COLO668 (cell line): ENCODE results near the gene GAS6.
"Not testable (repeated sequence)": the region's sequence is repeated elsewhere in the genome, so short reads cannot be mapped to it uniquely, and the experiment has no call there.

Experiments used
- DNase-seq: peaks from one replicate; lab custom pipeline; 2025; ENCODE audit not compliant: unreplicated experiment; lab: John Stamatoyannopoulos, UW

Gene GAS6

GRCh38 chr13:113874579-113875428 is 10.9 kb upstream of the GAS6 start:
- DNase-seq = peak; percentile 42

DNA sequence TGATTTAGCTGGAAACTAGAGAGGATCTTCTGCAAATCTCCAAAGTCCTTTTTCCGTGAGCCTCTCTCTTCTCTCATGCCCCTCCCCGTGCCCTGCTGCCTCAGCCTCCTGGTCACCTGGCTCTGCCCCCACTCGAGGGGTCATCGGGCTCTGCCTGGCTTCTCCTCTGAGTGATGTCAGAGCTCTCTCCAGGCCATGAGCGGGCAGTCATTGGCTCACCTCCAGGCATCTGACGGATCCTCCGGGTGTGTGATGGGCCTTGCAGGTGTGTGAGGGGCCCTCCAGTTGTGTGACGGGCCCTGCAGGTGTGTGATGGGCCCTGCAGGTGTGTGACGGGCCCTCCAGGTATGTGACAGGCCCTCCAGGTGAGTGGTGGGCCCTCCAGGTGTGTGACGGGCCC is 10.3 kb upstream of the GAS6 start:
- no peak for DNase-seq

GRCh38 chr13:113869263-113869662 is 5.4 kb upstream of the GAS6 start:
- no peak for DNase-seq

GRCh38 chr13:113867913-113868312 is 4.0 kb upstream of the GAS6 start:
- DNase-seq = not testable (repeated sequence)

DNA sequence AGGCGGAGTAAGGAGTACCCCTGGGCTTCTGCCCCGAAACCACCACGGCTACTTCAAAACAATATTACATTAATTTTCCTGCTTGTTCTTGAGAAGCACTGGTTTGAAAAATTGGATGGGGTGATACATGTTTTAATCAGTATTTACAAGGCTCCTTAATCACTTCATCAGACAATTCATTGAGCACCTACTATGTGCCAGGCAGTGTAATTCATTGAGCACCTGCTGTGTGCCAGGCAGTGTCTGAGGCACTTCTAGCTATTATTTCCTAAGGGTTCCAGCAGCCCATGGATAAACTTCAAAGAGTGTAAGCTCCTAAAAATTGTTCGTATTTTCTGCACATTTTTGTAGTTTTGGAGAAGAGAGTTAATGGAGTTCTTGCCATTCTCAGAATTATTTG is 1.6 kb upstream of the GAS6 start:
- no peak for DNase-seq

- peak; percentile 44 for DNase-seq
Measured at GRCh38 chr13:113864273-113864890, 506 bp upstream of the GAS6 start.

DNA sequence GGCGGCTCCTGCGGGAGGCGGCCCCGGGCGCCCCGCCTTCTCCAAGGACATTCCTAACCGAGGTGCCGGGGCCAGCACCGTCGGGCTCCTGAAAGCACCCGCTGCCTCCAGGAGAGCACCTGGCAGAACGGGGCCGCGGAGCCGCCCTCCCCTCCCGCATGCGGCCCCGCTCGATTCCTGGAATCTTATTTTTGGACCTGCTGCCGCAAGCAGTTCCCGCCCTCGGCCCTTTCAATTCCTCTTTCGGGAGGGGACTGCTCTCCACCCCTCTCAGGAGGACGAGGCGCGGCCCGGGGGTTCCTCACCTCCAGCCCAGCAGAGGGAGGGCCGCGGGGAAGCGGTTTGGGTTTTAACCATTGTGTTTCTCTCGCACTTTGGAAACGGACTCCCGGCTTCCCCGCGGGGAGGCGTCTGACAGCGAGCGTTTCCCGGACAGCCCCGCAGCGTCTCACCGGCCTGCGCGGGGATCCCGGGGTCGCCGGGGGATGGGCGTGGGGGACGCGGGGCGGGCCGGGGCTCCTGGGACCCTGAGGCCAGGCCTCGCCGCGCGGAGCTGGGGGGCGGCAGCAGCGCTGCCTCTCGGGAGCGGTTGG is 849 bp downstream of the GAS6 start:
- peak; percentile 87 for DNase-seq

GRCh38 chr13:113862191-113862930 is 1.5 kb downstream of the GAS6 start:
- DNase-seq = peak; percentile 77

DNA sequence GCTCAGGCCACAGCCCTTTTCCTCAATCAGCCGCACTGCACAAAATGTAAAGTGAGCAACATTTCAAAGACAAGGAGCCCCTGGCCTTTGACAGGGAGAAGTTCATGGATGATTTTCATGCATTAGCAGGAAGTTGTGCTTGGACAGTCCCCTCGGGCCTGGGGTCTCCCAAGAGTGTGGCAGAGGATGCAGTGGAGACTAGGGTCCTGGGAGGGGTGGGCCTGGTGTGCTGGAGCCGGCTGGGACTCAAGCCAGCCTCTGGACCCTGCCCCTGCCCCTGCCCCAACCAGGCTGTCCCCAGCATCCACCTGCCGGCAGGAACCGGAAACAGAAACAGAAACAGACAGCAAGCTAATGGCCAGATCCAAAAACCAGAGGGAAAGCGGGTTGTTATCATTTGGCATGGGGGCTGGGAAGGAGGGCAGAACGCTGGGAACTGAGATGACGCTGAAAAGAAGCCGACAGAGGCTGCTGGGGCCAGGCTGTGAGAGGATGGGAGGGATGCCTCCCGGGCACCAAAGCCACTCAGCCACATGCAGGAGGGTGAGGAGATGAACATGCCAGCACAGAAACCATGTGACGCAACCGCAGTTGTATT is 2.3 kb downstream of the GAS6 start:
- DNase-seq = peak; percentile 57

- DNase-seq = peak; percentile 91
Measured at GRCh38 chr13:113860665-113861432, 3.0 kb downstream of the GAS6 start.

DNA sequence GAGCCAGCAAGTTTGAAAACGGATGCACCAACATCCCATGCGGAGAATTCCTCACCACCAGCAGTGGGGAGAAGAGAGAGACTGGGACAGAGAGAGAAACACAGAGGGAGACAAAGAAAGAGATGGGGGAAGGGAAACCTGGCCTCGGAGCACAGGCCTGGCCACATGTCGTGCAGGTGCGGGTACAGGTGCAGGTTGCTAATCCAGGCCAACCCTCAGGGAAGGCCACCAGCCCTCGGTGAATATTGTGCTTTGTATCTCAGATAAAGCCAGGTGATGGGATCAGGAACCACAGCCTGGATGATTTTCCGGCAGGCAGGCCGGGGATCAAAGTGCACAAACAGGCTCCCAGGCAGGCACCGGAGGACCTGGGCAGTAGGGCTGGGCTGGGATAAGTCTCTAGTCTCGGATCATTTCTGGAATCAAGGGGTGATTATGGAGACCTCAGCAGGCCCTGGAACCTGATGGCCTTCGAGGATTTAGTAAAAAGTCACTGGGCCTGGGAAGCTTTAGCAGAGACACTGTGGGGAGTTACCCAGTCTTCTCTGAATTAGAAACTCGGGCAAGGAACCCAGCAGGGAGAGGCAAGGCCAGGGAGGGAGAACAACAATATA is 3.7 kb downstream of the GAS6 start:
- DNase-seq = peak; percentile 97

GRCh38 chr13:113859311-113860050 is 4.4 kb downstream of the GAS6 start:
- no peak for DNase-seq

- no peak for DNase-seq
Measured at GRCh38 chr13:113857531-113858195, 6.2 kb downstream of the GAS6 start.

DNA sequence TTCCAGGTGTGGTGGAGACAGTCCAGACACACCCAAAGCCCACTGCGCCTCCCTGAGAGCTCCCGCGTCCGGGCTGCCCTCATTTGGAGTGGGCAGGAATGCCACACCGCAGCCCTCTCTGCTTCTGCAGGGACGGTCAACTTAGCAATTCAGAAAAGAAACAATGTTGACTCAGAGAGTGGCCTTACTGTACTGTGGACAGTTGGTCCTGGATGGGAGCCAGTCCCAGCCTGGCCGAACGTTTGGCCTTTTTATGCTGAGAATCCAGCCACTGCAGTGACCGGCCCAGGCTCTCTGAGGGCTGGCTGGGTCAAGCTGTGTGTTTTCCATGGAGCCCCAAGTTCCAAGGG is 7.2 kb downstream of the GAS6 start:
- DNase-seq = peak; percentile 40

DNA sequence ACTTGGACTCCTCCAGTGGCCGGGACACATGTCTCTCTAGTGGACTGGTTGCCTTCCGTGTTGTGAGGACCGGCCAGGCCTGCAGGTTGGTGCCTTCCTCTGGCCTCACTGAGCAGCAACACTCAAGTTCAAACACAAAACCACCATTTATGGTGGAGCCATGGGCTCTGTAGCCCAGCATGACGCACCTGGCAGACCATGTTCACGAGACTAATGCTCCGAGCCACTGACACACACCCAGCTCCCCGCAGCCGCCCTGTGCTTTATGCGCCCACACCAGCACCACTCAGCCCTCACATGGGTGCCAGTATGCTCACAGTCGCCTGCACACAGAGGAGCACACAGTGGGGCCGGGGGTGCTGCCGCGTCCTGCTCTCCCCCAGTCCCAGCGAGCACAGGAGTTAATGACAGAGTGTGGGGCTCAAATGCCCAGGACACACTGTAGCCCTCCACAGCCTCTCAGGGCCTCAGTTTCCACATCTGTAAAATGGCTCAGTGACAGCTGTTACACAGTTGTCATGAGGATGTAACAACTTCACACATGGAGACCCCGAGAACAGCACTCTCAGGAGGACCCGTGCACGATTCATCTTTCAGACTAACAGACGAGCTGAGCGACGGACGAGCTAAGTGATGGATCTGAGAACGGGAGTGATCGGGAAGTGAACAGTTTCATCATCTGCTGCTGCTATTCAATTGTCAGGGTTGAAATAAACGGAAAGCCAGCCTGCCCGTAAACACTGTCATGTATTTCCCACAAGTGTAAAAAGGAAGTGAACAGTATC is 7.8 kb downstream of the GAS6 start:
- DNase-seq = no peak

DNA sequence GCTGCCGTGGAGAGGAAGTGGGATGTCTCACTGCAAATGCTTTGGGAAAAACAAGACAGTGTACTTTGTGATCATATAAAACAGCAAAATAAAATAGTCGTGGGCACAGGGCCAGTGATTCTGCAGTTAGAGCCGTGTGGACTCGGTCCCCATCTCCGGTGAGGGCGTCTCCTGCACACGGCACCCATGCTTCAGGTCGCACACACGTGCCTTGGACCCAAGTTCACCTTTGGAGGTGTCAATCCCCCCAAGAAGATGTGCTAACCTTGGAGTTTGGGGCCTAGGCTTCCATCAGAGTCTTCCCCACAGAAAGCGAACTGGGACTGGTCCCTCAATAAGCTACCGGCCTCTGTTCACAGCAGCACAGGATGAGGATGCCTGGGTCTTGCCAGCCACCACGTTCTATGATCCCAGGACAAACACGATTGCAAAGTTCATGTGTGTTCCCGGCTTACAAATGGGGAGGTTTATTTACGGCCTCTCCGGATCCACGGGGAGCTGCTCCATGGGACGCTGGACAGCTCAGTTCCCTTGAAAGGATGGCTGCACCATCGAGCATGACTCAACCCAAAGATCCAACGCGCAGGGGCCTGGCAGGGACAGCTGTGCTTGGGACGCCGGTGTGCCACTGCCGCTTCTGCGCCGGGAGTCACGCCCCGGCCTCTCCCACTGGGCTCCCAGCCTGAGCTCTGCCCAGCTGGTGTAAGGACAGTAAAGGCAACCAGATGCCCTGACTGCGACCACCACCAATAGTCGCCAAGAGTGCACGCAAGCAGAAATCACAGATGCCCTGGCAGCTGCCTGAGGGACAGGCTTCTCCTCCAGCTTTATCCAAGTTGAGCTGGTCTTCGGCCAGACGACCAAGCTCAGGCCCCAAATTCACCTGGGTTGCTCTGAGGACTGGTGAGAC is 8.6 kb downstream of the GAS6 start:
- DNase-seq = no peak
